SIG-M5 (cell line): ENCODE measurements around the gene SACM1L.

ENCODE experiments used
- DNase-seq: peaks from one replicate; lab custom pipeline; 2025; lab: John Stamatoyannopoulos, UW

Gene SACM1L

DNA sequence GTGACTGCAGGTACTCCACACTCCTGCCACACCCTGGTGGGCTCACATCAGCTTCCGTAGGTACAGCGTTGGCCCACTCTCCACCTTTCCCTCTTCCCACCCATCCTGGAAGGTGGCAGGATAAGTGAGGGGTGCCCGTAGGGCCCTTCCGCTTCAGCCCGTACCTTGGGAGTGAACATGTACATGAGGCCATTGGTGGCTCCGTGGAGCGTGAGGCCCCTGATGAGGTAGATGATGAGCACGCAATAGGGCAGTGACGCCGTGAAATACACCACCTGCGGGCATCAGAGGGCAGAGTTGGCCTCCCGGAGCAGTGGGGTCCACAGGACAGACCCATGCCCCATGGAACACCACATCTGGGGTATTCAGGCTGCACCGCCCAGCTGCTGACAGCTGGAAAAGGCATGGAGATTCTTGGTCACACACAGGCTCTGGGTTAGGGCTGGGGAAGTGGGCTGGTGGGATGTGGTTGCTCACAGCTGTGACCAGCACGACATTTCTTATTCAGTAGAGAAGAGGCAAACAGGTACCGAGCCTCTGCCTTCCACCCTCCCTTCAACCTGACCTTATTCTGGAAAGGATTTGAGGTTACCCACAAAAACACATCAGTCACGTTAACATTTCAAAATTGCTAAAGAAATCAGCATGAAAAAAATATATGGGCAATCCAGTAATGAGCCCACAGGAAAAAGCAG, 83.3 kb downstream of the SACM1L start:
- DNase-seq = no peak

DNA sequence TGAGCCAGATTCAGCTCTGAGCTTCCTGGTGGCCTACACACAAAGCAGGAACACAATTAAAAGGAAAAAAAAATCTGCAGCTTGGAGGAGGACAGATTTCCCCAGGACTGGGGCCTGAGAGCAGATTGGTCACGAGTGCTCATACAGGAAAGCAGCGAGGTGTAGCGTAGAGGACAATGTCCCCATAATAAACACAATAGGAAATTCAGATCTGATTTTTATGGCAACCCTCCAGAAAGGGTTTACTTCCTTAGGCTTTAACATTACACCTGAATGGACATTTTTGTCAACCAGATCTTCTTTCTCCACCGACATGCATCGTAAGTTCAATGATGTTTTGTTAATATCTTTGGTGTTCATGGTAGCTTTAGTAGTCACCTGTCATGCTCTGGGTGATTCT, 83.9 kb downstream of the SACM1L start:
- no peak for DNase-seq

DNA sequence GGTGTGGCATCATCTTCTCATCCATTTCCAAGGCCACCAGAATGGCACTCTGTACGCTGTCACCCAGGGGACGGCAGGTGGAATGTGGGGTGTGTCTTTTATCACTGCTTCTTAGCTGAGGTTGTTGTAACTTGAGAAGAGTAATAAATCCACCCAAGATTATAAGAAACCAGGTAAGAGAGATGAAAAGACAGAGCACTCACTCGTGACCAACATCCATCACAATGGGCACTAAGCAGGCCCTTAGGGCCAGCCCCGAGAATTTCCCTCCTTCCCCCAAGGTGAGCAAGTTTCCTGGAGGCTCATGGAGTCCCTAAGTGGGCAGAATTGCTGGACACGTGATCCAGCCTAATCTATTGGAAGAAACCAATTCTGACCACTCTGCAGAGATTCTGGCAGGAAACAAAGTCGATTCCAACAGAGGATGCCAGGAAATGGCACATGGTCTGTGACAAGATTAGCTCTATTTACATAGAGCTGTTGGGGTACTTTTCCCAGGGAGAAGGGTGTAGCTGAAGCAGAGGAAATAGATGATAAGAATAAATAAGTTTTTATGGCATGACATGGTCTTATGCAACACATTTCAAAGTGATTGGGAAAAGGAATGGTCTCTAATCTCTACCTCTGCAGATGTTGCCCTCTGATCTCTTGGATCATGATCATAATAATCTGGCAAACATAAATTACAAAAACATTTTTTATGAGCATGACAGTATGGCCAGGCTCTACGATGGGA, 84.7 kb downstream of the SACM1L start:
- no peak for DNase-seq

DNA sequence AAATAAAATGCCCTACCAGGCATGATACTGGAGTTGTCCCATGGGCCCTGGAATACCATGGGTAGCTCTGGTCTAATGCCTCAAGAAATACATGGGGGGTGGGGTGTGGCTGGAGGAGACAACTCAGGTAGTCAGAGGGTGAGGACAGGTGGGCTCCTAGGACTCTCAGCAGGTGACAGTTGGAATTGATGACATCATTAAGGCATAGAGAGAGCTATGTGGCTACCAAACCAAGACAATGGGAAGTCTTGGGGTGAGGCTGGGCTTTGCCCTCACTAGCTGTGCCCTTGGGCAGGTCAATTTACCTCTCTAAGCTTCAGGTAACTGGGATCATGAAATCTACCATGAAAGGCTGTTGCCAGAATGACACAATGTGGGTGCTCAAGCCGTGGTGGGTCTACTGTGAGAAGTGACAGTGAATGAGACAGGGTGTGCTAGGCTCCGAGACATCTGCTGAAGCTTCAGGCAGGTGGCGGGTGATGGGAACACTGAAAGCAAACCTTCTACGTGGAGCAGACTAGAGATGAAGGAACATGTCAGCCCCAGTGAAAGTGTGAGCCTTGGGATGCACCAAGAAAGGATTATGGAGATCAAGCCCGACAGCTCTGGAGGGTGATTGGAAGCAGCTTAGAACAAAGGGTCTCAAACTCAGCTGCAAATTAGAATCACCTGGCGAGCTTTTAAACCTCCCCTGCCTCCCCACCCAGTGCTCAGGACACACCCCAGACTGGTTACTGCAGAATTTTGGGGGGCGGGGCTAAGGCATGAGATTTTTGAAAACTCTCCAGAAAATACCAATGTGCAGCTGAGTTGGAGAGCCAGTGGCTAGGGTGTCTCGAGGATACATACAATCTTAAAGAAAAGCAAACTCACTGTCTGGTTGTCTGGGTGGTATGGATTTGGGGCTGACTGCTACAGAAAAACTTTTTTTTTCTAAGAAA, 85.7 kb downstream of the SACM1L start:
- no peak for DNase-seq

DNA sequence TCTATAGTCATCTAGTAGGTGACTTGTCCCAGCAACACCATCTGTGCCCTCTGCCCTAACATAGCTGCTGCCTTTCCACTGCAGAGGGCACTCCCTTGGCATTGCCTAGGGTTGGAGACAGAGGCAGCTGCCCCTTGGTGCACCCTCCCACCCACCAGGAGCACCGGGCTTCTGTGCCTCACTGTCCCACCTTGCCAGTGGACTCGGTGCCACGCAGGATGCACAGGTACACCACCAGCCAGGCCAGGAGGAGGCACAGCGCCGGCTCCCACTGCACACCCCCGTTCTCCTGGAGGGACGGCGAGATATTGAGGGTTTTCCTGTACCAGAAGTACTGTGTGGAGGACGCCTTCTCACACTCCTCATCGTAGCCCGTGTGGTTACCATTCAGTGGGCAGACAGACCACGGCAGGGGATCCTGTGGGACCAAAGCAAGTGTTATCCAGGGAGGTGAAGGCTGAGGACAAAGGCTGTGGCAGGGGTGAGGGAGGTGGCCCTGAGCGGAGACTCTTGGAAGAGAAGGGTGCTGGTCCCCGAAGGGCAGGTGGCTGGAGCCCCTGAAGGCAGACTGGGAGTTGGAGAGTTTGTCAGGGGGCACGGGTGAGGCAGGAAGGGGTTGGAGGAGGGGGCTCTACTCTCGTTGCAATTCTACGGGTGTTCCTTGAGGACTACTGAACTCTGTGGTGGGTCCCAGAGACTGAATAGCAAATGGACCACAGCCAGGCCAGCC, 86.5 kb downstream of the SACM1L start:
- no peak for DNase-seq

DNA sequence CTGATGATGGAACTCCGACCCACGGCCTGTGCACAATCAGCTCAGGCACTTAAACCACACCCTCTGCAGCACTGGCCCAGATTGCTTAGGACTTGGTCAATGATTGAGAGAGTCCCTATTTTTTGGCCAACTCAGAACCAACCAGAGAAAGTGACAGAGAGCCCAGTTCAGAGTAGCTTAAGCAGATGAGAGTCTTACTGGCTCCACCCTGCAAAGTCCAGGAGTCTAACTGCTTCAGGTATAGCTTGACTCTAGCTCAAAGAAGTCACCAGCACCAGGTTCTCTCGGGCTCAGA, 87.1 kb downstream of the SACM1L start:
- DNase-seq = no peak

DNA sequence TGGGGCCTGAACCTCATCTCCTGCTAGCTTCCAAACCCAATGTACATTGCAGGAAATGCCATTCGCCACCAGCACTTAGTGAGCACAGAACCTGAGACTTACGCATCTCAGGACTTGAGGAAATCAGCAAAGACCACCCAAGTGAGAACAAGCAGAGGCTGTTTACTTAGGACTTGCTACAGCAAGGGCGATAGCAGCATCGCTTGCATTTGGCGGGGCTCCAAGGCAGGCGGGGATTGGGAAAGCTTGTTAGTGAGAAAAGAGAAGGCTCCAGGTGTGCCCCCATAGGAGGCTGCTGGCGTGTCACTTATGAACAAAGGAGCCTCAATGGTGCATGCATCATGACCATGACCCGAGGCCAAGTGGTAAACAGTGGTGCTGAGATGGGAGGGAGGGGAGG, 87.4 kb downstream of the SACM1L start:
- DNase-seq = no peak

DNA sequence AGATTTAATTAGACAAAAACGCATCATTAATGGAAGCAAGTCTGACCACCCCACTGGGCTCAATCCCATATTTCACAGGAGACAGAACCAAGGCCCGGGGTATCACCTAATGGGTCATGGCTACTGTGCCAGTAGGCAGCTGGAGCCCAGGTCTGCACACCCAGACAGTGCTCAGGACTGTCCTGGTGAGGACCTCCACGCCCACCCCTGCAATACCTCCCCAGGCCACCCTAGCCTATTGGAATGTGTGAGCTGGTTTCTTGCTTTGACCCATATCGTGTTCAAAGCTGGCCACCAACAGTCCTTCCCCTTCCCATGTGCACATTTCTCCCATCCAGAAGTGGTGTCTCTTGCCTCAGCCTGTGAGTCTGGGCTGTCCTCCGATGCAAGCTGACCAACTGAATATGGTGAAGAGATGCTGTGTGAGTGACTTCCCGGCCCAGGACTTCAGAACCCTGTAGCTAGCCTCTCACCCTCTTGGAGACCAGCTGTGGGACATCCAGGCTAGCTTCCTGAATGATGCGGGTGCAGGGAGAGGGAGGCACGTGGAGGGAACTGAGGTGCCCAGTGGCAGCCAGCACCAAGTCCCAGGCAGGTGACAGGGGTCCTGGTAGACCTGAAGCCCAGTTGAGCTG, 88.0 kb downstream of the SACM1L start:
- no peak for DNase-seq

DNA sequence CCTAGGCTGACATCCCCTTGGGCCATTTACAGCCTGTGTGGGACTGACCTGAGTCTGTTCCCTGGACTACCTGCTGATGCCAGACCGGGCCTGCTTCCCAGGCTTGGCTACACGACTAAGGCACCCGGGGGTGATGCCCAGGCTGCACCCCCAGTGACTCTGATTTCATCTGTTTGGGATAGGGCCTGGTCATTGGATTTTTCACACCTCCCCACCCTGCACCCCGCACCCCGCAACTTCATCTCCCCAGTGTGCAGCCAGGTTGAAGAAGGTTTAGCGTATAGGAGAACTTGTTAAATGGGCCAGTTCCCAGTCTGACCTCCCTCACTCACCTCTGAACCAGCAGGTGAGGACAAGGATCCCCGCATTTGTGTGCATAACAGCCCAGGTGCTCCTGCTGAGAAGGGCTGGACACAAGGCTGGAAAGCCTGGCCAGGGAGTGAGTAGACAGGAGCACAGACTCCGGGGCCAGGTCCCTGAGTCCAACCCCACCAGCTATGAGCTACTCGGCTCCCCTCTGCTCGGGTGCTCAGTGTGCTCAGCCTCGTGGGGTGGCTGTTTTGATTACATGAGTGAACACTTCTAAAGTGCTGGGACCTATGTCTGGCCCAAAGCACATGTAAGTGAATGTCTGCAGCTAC, 88.7 kb downstream of the SACM1L start:
- DNase-seq = no peak

DNA sequence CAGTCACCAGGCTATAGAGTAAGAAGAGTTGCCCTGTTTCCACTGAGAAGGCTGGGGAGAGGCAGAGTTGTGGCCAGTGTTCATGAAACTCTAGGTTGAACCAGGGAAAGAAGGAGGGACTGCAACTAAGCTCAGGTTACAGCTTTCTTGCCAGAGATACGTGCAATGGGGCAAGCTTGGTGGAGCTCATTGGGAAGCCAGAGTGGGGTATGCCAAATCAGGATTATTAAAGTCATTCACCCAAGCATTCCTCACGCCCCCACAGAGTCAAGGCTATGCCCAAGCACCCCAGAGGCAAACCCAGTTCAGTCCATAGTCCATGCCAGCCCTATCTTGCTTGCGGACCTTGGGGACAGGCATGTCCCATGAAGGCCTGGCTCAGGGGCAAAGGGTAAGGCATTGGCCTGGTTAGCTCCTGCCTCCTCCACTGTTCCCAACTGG, 89.6 kb downstream of the SACM1L start:
- DNase-seq = no peak

DNA sequence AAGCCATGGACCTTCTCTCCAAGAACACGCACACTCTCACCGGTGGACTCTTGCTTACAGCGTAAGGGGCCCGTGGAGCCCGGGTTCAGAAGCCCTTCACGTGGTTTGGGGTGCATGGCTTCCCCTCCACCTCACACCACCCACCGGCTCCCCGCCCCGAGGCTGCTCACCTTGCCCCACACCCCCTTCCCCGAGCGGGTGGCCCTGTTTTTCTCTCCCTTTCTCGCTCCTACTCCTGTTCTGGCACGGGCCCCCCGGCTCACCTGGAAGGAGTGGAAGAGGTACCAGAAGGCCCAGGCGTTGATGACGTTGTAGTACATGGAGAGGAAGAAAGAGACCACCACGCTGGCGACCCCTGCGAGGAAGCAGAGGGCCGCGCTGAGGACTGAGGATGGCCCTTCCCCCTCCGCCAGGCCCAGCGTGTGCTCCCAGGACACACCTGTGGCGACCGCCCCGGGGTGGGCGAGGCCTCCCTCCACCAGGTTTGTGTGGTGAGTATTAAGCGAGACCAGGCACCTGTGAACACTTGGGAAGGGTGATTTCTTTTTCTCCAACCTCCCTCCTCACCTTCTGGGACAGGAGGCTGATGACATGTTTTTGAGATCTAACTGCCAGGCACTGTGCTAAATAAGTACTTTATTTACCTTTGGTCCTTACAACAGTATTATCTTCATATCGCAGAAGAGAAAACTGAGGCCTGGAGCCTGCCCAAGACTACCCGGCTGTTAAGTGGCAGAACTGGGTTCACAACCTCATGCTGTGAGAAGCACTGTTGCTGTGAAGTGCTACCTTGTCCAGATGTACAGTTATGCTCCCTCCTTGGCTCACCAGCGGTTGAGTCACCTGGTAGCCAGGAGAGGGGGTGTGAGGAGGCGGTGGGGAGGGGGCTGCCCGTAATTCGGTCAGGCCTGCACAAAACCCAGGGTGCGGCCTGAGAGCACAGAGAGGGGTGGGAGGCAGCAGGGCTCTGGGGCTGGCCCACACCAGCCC, 90.8 kb downstream of the SACM1L start:
- DNase-seq = no peak

DNA sequence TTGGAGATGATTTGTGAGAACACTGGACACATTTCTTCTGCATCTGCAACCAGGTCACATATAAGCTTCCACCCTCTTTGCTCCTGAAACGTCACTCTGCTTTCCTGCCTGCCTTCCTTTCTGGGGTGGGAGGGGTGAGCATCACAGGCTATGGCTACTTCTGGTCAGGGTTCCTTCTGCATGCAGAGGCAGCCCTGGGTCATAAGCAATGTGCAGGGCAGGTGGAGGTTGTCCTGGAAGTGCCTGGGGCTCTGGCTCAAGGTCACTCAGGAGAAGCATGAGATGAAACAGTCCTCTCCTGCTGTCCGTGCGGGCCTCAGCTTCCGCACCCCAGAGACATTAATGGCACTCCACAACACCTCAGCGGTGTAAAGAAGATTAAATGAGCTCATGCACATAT, 92.1 kb downstream of the SACM1L start:
- no peak for DNase-seq

DNA sequence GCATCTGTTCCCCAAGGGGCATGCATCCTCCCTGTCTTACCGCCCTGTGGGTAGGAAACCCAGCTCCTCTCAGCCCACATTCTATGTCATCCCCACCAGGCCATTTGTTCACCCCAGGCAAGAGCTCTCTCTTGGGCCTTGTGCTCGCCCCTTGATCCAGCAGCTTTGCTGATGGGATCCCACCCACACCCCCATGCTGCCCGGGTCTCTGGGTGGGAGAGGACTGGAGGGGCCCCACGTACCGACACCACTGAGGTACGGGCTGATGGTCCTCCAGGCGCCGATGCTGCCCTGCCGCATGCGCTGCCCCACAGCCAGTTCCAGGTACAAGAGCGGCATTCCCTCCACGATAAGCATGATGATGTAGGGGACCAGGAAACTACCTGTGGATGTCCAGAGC, 92.6 kb downstream of the SACM1L start:
- no peak for DNase-seq

DNA sequence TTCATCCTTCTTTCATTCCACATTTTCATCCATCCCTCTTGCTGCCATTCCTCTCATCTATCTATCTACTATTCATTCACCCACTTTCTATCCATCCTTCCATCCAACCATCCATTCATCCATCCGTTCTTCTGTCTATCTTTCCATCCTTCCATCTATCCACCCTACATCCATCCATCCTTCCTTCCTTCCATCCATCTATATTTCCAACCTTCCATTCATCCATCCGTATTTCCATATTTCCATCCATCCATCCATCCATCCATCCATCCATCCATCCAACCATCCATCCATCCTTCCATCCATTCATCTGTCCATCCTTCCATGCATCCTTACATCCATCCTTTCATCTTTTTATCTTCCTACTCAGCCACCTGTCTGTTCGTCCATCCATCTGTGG, 93.2 kb downstream of the SACM1L start:
- DNase-seq = no peak

DNA sequence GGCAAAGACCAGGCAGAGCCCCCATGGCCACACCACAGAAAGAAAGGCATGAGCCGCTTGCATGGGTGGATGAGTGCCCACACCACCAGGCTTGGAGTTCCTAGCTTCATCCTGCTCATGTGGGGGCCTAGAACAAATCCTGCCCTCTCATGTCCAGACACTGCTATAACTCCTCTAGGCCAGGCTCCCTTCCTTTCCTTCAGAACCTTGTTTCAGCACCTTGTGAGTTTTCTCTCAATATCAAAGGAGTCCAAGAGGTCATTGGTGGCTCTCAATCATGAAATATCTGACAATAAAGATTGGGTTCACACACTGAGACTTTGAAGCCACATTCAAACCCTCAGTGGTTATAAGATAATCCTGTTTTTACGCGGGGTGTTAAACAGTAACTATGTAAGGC, 94.5 kb downstream of the SACM1L start:
- no peak for DNase-seq

DNA sequence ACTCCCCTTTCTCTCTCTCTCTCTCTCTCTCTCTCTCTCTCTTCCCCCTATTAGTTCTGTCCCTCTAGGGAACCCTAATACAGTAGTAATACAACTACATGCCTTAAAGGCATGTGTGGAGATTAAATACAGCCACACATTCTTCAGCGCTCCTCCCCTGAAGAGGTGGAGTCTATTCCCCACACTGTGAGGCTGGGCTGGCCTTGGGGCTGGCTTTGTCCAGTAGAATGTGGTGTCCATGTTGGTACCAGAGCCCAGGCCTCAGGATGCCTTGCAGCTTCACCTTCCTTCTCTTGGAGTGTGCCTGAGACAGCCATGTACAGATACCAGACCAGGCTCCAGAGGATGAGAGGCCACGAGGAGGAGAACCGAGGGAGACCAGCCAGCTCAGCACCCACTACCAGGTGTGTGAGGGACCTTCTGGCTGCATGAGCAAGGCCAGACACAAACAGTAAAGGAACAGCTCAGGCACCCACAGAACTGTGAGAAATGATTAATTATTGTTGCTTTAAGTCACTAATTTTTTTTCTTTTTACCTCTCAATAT, 96.5 kb downstream of the SACM1L start:
- no peak for DNase-seq

DNA sequence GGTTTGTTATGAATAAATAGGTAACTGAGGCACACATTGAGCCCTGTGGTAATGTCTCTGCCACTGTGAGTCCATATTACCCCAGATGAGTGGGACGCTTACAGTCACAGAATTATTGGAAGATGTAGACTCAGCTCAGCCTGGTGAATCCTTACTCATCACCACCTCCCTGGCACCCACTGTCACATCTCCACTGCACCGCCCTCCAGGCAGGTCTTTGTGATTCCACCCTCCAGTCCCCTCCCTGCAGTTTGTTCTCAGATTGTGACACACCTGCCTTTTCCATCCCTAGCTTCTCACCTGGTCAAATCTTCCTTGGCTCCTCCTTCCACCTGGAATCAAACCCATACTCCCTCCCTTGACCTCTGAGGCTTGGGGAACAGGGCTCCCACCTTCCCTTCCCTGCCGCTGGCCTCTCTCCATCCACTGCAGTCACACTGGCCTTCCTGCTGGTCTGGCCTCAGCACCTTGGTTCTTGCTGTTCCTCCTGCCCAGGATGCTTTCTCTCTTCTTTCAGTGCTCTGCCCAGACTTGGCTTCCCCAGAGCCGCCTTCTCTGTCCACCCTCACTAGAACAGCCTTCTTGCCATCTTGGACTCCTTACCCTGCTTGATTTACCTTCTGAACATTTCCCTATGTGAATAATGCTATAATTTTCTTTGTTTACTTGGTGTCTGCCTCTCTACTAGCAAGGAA, 97.8 kb downstream of the SACM1L start:
- no peak for DNase-seq

DNA sequence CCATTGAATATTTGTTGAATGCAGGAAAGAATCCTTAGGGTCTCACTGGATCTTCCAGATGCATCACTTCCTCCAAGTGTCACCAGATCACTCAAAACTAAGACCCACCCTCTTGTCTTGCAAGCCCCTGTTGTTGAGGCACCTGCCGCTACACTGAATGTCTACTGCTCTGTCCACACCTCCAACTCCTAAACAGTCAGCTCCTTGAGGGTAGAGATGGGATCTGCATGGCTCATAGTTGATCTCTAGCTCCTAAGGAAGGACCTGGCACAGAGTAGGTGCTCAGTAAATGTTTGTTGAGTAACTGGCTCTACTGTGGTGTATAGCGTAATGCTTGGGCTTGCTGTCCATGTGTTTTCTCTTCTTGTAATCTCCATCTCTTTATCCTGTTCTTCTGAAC, 98.4 kb downstream of the SACM1L start:
- no peak for DNase-seq

DNA sequence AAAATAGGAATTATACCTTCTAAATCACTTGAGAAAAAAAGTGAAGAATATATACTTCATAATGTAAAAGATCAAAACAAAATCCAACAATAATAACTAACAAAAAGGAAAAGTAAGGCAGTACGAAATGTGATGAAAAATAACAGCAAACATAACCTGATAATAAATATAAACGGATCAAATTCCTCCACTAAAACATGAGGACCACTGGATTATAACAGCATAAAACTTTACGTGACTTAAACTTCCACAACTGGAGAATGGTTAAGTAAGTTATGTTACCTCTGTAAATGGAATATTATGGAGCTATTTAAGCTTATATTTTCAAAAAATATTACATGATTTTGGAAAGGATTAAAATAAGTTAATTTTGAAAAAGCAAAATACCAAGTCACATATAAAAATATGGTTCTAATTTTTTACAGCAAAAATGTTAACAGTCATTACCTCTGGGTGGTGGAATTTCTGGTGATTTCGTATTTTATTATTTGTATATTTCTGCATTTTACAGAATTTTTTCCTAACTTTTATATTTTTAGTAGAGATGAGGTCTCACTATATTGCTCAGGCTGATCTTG, 100.1 kb downstream of the SACM1L start:
- DNase-seq = no peak
